A673 (cell line): ENCODE results near the gene ACVR1B.

ENCODE experiments used
- EZH2 ChIP-seq: fragments of 200-600 bp; sonication (generic); IDR thresholded peaks from 2 replicates; pipeline ENCODE4 v1.6.1; 2017; ENCODE audit warnings: borderline replicate concordance, low read depth, mild to moderate bottlenecking, mixed read lengths, antibody characterized with exemption, low read length; ENCODE audit not compliant: poor library complexity, severe bottlenecking
- TF ChIP-seq, protein P1 (sequence below): fragments of 300-800, 200-600 bp; sonication (generic); conservative IDR thresholded peaks from 2 replicates; pipeline ENCODE4 v1.5.1; 2017; ENCODE audit warnings: low read depth, mild to moderate bottlenecking, antibody characterized with exemption, low read length, moderate library complexity, mixed read lengths

GRCh38 chr12:51942056-51942455 is 9.4 kb upstream of the ACVR1B start:
- TF ChIP-seq EZH2 = no peak
- TF ChIP-seq, protein P1, sequence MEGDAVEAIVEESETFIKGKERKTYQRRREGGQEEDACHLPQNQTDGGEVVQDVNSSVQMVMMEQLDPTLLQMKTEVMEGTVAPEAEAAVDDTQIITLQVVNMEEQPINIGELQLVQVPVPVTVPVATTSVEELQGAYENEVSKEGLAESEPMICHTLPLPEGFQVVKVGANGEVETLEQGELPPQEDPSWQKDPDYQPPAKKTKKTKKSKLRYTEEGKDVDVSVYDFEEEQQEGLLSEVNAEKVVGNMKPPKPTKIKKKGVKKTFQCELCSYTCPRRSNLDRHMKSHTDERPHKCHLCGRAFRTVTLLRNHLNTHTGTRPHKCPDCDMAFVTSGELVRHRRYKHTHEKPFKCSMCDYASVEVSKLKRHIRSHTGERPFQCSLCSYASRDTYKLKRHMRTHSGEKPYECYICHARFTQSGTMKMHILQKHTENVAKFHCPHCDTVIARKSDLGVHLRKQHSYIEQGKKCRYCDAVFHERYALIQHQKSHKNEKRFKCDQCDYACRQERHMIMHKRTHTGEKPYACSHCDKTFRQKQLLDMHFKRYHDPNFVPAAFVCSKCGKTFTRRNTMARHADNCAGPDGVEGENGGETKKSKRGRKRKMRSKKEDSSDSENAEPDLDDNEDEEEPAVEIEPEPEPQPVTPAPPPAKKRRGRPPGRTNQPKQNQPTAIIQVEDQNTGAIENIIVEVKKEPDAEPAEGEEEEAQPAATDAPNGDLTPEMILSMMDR = no peak
